Posterior vena cava (tissue), 2 donors: Measurements from ENCODE around the gene DDX51. TPM values are rescaled to one million over a fixed set of nuclear protein-coding genes. Genes with fewer than 3 reads are reported as not detected.

ENCODE experiments used
- DNase-seq: peaks from one replicate; pipeline ENCODE4 v3.0.0-alpha.2; 2020; ENCODE audit warnings: low spot score
- intact Hi-C, 2 donors: fragments of 100-400 bp; cut with DNase I; formaldehyde crosslinking; loops; one replicate each; pipeline versions ENCODE4 v1.14.1 to v1.14.2; 2022 to 2023
- long read RNA-seq, 2 donors: library from polyadenylated mRNA; unstranded; transcript quantifications; one replicate each; pipeline ENCODE4 v2.0.0, GENCODE V29; 2020 to 2021
- total RNA-seq, 2 donors: library from RNA; stranded (reverse); fragmentation: NEBNext Ultra II Directional; extraction: Animal tissue kit (Norgen Biotek cat#: 25700); gene quantifications; one replicate each; pipeline ENCODE4 v1.2.1, GENCODE V29; 2021
- donor health status: DM: yes; HTN: yes; CAD: no.
- donor health status: DM: yes; HTN: yes; CAD: no.

Gene DDX51, protein sequence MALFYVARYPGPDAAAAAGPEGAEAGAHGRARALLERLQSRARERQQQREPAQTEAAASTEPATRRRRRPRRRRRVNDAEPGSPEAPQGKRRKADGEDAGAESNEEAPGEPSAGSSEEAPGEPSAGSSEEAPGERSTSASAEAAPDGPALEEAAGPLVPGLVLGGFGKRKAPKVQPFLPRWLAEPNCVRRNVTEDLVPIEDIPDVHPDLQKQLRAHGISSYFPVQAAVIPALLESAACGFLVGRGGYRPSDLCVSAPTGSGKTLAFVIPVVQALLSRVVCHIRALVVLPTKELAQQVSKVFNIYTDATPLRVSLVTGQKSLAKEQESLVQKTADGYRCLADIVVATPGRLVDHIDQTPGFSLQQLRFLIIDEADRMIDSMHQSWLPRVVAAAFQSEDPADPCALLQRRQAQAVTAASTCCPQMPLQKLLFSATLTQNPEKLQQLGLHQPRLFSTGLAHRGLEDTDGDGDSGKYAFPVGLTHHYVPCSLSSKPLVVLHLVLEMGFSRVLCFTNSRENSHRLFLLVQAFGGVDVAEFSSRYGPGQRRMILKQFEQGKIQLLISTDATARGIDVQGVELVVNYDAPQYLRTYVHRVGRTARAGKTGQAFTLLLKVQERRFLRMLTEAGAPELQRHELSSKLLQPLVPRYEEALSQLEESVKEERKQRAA
- total RNA-seq = 10 to 100 TPM in 1 of 2 donors, 1 to 10 TPM in 1; 9.7 to 10.2 TPM
- long read RNA-seq, donor 1, full-length matches to known transcripts = 8 of 13 reads
- long read RNA-seq, donor 1, partial matches to known transcripts = 0 of 13 reads
- long read RNA-seq, donor 1, other reads (novel, unspliced or antisense) = 5 of 13 reads
- long read RNA-seq, donor 2, partial matches to known transcripts = 2 of 6 reads
- long read RNA-seq, donor 2, other reads (novel, unspliced or antisense) = 4 of 6 reads

DNA sequence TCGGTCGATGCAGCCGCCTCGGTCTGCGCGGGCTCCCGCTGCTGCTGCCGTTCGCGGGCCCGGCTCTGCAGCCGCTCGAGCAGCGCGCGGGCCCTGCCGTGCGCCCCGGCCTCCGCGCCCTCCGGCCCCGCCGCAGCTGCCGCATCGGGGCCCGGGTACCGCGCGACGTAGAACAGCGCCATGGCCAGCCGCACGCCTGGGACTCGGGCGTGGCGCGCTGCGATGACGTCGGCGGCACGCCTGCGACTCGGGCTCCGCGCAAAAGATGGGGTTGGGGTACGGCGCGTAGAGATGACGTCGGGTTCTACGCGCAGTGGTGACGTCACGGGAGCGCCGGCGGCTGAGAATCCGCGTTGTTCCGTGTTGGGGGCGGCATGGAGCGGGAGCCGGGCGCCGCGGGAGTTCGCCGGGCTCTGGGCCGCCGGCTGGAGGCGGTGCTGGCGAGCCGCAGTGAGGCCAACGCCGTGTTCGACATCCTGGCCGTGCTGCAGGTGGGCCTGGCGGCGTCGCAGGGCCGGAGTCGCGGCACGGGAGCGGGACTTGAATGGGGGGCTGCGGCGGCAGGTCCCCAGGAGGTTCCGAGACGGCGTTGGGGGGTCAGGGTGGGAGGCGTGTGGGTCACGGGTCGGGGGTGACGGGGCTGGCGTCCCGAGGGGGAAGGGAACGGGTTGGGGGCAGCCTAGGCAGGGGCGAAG is at the start of gene DDX51, which contains the start of gene NOC4L:
DDX51 (minus strand) TSS at position 205 of the 695 bp plus-strand sequence; CDS start at position 182, 23 bp downstream.
NOC4L (plus strand) TSS at position 343 of the 695 bp plus-strand sequence; CDS start at position 375, 32 bp downstream.
- intact Hi-C loops = no loop called here
- peak; percentile 99 for DNase-seq

DNA sequence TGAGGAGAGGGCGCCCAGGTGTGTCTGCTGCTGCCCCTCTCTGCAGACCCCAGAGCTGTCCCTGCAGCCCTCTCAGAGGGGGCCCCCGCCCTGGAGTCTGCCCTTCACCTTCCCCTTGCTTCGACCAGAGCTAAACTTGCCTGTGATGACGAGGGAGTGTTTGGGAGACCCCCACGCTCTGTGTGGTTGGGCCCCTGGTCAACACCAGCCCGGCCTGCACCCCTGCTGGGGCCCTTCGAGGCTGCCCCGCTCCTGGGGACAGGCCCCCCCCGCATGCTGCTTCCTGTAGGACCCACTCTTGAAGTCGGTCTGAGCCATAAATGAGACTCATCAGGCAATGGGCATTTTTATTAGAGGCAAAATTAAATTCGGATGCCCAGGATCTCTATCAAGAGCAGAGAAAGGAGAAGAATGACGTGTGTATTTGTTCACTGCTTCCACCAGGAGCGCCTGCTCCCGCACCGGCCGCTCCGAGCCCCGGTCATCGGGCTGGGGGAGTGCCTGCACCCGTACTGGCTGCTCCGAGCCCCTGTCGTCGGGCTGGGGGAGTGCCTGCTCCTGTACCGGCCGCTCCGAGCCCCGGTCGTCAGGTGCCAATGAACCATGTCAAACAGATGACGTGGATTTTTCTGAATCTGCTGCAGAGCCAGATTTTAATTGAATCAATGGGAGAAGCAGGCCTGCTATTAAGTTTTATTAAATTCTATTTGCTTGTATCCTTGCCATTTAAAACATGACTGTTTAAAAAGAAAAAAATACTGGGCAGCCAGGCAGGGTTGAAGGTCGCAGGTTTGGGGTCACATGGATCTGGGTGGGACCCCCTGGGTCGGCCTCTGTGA is 47.8 kb upstream of the DDX51 start:
- intact Hi-C loops = no loop called here

DNA sequence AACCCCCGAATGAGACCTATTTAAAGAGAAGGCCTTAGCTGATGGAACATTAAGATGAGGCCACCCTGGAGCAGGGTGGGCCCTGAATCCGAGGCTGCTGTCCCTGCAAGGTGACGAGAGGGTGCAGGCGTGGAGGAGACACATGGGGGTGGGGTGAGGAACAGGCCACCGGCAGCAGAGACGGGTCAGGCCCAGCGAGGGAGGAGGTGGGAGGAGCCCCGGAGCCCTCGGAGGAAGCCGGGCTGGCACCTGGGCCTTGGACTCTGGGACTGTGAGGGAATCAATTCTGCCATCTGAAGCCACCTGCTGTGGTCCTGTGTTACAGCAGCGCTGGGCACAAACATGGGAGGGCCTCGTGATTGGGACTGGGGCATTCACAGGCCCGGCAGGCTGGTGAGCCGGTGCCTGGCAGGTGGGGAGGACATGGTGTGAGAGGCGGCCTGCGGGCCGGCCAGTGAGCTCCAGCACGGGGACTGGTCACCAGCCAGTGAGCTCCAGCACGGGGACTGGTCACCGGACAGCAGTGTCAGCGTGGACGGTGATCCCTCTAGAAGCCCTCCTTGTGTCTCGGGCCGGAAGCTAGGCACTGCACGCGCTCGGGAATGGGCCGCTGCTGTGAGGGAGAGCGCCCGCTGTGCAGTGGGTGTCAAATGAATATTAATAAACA is 46.8 kb upstream of the DDX51 start:
- intact Hi-C loops = no loop called here
- no peak for DNase-seq

More for the DNA sequence above, 47.8 kb upstream of the DDX51 start:
- no peak for DNase-seq

DNA sequence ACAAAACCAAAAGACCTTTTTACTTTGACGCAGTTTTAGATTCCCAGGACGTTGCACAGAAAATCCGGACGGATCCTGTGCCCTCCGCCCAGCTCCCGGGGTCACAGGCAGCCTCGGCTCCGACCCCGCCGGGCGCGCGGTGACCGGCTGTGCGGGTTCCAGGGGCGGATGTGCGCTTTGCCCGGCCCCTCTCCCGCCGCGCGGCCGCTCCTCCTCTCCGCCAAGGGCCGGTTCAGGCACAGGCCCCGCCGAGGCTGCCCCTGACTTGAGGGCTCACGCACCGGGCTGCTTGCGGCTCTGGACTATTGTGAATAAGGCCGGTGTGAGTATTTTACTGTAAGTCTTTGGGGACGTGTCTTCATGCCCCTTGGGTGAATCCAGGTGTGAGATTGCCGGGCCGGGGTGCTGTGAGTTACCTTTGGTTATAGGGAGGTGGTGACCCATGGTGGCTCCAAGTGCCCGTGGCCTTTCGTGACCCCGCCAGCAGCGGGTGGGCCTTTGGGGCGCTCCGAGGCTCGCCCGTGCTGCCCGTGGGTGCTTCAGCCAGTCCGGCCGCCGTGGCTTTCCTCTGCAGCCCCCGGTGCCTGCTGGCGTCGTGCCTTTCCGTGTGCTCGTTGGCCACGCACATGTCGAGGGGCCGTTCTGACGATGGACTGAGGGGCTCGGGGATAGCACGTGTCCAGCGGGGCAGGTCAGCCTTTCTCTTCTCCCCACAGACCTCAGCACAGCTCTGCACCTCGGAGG is 46.1 kb upstream of the DDX51 start:
- intact Hi-C loops = no loop called here
- no peak for DNase-seq

DNA sequence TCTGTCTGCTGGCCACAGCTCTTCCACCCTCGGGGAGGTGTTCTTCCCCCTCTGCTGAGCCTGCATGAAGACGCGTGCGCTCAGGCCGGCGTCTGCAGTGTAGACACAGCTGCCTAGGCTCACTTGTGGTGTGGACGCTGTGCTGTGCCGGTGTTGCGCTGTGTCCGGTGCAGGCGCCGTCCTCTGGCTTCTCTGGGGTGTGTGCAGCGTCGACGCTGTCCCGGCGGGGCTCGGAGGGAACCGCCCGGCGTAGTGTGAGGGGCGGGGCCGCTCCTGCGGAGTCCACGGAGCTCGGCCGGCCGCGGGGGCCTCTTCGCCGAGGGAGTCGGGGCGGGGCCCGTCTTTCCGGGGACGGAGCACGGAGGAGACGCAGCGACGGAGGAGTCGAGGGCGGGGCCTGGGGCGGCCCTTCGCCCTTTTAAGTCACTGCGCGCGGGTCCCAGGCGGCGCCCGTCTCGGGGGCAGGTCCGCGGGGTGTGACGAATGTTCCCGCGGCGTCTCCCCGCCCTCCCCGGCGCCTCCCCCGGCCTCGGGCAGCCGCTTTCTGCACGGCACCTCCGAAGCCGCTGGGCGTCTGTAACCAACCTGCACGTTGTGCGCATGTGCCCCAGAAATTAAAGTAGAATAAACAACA is 45.4 kb upstream of the DDX51 start:
- DNase-seq = peak; percentile 97
- intact Hi-C loops = no loop called here

DNA sequence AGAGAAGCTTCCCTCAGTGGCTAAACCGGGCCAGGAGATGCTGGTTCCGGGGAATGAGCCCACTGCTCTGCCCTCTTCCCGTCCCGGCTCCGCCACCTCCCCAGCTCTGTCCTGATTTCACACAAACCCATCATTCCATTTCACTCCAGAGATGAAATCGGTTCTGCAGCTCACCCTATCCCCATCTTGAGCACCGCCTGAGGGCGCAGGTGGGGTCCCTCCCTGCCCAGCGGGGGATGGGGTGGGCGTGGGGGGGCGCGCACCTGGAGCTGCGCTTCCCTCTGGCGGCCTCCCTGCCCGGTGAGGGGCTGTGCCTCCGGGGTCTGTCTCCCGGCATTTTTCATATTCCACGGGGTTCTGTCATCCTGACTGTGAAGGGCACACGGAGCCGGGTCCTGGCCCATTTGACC is 44.8 kb upstream of the DDX51 start:
- DNase-seq = no peak
- intact Hi-C loops = no loop called here

DNA sequence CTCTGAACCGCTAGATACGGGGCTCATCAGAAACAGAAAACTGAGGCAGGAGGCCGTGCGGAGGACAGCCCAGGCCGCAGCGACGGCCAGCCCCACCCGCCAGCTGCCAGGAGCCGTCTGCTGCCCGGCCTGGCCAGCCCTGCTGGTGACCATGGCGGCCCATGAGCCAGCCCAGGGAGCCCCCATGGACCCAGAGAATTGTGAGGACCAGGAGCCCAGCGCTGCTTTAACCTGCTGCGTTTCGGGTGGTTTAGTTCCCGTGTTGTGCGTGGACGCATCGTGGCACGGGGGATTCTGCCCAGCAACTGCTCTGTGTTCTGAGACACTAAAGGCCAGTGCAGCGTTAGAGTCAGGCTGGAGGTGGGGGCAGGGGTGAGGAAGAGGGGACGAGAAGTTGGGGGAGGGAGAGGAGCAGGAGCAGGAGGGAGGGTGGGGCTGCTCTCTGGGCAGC is 44.4 kb upstream of the DDX51 start:
- intact Hi-C loops = no loop called here
- DNase-seq = no peak

DNA sequence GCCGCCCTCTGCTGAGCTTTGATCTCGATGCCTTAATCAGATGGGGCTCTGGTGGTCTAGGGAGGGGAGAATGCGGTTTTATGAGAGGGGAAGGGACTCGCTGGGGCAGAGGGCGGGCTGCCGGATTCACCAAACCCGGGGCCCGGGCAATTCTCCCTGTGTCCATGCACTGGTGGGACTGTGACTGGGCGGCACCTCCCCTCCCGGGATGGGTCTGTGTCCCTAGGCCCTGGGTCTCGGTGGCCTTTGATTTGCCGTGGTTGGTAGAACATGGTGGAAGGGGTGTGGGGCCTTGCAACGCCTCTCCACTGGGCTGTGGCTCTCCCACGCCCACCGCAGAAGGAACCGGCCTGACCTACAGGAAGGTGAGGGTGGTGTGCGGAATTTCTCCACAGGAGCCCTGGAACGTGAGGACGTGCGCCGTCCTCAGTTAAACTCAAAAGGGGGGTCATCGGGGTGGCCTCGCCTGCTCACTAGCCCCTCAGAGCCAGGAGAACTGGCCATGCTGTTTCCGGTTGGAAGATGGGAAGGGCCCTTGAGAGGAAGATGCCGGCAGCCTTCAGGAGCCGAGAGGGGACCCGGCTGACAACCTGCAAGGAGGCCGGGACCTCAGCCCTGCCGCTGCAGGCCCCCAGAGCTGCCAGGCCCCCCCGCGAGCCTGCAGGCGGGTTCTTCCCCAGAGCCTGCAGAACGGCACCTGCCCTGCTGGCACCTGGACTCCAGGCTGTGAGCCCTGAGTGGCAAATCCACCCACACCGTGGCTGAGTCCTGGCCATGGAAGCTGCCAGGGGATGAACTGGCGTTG is 43.7 kb upstream of the DDX51 start:
- no peak for DNase-seq
- intact Hi-C loops = no loop called here

DNA sequence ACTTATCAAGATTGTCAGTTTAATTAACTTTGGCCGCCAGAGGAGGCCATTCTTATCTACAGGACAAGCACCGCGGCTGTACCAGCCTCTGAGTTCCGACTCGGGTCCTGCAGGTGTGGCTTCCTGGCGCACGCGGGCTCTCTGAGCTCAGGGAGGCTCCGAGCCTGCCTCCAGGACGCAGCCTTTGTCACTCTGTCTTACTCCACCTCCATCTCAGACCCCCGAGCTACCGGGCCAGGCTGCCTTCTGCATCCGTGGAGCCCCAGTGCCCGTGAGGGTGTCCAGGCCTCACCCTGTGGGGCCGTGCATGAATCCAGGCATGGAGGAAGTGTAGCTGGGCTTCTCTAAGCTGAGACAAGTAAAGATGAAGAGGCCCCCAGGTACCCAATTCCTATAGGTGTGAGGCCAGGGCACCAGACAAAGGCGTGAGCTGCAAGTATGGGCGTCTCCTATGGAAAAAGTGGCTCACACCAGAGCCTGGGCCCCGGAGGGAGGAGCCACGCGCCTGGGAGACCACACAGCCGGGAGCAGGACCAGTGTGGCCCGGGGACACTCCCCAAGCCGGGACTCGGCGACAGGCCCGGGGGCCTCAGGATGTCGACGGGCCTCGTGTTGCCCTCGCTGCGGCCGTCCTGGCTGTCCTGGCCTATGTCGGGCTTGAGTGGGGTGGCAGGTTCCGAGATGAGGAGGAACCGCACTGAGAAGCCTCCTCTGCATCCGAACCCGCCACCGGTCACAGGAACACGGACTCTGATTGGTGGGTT is 42.9 kb upstream of the DDX51 start:
- no peak for DNase-seq
- intact Hi-C loops = no loop called here

DNA sequence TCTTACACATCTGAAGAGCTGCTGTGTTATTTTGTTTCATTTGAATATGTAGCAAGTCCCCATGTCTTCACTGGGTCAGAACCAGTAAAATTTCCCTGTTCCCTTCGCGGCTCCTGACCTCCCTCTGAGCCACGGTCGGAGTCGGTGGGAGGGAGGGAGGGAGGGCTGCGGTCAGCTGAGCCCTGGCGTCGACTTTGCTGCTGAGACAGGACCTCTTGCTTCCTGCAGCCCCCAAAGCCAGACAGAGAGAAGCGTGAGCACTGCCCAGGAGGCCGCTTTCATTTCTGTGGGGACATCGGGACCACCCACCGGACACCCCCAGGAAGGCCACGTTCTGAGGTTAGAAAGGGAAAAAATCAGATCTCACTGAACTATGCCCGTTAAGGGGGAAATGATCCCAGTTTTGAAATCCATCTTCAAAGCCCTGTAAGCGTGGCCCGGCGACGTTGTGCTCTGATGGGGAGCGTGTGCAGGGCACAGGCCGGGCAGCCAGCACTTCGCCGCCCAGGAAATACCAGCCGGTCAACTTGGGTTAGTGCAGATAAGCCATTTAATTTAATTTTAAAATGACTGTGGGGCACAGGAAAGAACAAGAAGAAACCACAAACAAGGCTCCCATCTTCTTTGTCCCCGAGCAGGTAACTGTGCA is 42.2 kb upstream of the DDX51 start:
- DNase-seq = no peak
- intact Hi-C loops = no loop called here

DNA sequence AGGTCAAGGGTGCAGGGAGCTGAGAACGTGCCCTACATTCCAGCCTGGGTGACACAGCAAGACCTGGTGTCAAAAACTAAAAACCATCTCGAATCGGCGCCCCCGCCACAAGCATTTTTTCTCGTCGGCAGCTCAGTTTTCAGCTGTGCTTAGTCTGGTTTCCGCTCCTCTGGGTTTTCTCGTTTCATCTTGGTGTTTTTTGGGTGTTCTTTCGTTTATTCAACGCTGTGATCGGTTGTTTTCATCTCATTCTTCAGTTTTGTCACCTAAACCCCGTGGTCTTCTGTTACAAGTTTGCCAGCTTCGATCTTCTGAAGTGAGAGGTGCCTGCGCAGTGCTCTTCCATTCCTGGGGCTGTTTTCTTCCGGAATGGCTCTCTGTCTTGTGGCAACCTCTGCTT is 41.6 kb upstream of the DDX51 start:
- intact Hi-C loops = no loop called here

DNA sequence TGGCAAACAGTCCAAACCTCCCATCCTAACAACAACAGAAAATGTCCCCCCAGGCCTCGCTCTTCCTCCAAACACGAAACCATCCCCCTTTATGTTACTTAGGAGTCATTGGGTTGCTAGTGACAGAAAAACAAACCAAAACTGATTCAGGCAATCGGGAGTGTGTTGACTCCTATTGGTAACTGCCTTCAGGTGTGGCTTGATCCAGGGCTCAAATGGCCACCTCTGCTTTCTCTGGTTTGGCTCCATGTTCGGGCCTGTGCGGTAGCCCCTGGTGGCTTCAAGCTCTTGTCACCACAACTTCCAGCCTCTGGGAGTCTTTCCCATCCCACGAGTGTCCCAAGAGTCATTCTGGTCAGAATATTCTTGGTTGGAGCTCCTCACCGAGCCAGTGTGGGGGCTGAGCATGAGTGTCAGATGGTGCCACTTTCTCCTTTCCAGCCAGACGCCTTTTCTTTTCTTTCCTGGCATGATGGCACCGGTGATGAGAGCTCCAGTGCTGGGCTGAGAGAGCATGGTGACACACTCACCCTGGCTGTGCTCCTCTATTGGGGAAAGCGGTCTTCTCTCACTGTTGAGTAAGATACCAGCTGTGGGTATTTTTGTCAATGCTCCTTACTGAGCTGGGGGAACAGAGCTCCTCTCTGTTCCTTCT is 38.7 kb upstream of the DDX51 start:
- DNase-seq = no peak
- intact Hi-C loops = no loop called here

More for the DNA sequence above, 41.6 kb upstream of the DDX51 start:
- no peak for DNase-seq

DNA sequence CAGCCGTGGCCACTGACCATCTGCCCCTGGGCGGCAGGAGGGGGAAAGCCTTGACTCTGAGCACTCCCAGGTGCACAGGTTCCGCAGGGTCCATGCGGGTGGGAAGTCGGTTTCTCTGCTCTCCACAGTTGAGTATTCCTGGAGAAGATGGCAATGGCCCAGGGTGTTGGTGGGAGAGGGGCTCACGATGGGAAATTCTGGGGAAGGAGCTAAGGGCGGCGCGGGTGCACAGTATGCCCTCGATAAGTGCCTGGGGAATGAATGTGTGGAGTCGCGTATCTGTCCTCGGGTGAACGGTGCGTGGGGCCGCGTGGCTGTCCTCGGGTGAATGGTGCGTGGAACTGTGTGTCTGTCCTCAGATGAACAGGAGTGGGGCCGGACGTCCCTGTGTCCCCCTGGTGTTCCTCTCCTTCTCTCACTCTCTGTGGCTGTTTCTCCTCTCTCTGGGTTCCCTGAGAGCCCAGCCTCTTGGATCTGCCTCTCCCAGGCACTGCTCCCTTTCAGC is 38.1 kb upstream of the DDX51 start:
- intact Hi-C loops = no loop called here
- no peak for DNase-seq

DNA sequence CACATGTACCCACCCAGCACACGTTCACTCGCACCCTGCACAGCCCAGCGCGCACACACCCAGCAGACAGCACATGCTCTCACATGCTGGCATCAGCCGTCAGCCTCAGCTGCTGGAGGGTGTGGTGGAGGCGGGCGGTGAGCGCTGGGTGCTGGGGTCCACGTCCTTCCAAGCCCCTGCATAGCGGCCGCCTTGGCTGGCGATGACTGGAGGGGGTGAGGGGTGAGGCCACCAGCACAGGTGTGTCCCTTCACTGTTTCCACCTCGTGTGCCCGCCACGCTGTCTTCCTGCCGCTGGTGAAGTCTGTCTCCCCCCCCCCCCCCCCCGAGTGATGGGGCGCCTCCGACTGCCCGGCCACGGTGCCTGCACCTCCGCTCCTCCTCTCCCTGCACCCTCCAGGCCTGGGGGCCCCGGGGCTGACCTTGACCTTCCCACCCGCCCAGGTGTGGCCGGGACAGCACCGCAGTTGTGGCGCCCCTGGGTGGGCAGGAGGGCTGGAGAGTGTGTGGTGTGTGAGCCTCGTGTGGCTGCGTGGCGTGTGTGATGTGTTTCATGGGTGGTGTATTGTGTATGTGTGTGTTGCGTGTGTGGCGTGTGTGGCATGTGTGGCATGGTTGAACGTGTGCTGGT is 37.6 kb upstream of the DDX51 start:
- intact Hi-C loops = no loop called here
- peak; percentile 42 for DNase-seq
